ENCODE measurements around the gene NRXN3.
A peak's percentile ranks its signal among the peaks of the same experiment; 100 is the strongest.

NRXN3 gene

DNA sequence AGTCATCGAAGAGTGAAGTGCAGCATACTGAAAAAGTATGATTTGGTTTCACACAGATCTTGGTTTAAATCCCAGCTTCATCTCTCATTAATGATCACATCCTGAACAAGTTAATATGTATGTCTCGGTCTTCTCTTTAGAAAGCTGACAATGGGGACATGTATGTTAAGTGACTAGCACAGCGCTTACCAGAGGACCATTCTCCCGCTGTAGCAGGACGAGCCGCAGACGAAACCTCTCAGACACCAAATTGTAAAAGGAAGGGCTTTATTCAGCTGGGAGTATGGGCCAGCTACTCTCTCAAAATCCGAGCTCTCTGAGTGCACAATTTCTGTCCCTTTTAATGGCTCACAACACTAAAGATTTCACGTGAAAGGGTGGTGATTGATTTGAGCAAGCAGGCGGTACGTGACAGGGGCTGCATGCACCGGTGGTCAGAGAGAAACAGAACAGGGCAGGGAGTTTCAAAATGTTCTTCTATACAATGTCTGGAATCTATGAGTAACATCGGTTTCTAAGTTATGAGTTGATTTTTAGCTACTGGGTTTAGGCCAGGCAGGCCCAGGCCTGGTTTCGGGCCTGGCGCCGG lies 1358.7 kb downstream of the NRXN3 start:
- no peaks in the 10 kb centered on the region for H3K27me3 Mint-ChIP-seq (ENCODE audit: low read depth)
- peaks cover 5% of the 10 kb centered on the region for H3K4me1 Mint-ChIP-seq
- no peaks in the 10 kb centered on the region for H3K9me3 Mint-ChIP-seq
- H3K36me3 Mint-ChIP-seq (ENCODE audit: low read depth): no peaks in the 10 kb centered on the region
- TF ChIP-seq, protein P1, sequence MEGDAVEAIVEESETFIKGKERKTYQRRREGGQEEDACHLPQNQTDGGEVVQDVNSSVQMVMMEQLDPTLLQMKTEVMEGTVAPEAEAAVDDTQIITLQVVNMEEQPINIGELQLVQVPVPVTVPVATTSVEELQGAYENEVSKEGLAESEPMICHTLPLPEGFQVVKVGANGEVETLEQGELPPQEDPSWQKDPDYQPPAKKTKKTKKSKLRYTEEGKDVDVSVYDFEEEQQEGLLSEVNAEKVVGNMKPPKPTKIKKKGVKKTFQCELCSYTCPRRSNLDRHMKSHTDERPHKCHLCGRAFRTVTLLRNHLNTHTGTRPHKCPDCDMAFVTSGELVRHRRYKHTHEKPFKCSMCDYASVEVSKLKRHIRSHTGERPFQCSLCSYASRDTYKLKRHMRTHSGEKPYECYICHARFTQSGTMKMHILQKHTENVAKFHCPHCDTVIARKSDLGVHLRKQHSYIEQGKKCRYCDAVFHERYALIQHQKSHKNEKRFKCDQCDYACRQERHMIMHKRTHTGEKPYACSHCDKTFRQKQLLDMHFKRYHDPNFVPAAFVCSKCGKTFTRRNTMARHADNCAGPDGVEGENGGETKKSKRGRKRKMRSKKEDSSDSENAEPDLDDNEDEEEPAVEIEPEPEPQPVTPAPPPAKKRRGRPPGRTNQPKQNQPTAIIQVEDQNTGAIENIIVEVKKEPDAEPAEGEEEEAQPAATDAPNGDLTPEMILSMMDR (IDR thresholded peaks at IDR 0.05; ENCODE audit: unreplicated experiment in 3 of 3): no peak
- H3K27ac Mint-ChIP-seq: peak overlapping the region; percentile 81 to 91 (median 89)
- H3K4me3 Mint-ChIP-seq: no peak overlapping the region

DNA sequence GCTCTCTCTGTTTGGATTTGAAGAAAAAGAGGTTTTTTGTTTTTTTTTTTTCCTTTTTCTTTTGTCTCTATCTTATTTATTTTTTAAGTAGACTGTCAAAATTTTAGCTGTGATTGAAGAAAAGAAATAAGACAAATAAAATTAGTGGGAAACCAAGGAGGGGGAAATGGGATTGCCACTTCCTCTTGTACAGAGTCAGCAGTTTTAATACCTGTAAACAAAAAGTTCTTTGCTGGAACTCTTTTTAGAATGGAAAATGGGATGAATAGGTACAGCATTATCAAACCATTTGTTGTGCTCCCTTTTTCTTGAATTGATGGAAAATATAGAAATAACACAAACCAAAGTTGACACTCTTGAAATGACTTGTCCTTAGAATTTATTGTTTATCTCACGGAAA lies 1360.4 kb downstream of the NRXN3 start:
- Mint-ChIP-seq H3K27me3 (ENCODE audit: low read depth) (no peaks in the 10 kb centered on the region), H3K36me3 (ENCODE audit: low read depth) (no peaks in the 10 kb centered on the region), H3K4me3 (no peak overlapping the region), H3K27ac (peak overlapping the region in 1 of 3 experiments; percentile 73), H3K4me1 (peaks cover 5% of the 10 kb centered on the region), H3K9me3 (no peaks in the 10 kb centered on the region)
- TF ChIP-seq, protein P1 (IDR thresholded peaks at IDR 0.05; ENCODE audit: unreplicated experiment in 3 of 3): no peak

DNA sequence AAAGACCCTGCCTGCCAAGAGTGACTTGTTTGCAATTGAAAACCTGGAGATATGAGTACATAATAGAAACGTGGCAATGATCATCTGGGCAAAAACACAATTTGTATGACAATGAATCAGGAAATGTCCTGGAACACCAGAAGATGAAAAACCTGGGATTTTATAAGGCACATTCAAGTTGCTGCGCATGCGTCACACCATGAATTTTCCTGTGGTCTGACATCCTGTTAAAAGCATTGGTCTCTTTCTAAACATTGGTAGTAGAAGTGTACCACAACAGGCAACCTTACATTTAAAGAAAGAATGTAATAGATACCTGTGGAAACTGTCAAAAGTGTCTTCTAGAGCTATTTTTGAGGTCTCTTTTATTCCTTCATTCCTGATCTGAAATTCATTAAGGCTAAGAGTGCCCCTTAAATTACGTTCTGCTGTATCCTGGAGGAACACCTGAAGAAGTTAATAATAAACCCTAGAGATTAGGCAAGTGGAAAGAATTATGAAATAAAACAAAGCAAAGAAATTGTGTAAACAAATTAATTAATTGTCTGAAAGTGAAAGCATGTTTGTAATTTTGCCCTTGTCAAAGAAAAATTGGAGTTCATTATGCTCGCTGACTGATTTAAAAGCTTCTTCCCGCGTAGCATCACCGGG lies 1364.7 kb downstream of the NRXN3 start:
- H3K9me3 Mint-ChIP-seq: peaks cover 5% of the 10 kb centered on the region
- H3K4me1 Mint-ChIP-seq: no peaks in the 10 kb centered on the region
- TF ChIP-seq, protein P1 (IDR thresholded peaks at IDR 0.05; ENCODE audit: unreplicated experiment in 3 of 3): no peak
- peaks cover 5% of the 10 kb centered on the region for H3K36me3 Mint-ChIP-seq (ENCODE audit: low read depth)
- H3K4me3 Mint-ChIP-seq: no peak overlapping the region
- H3K27ac Mint-ChIP-seq: peak overlapping the region in 1 of 3 experiments; percentile 28
- peaks cover 3% of the 10 kb centered on the region for H3K27me3 Mint-ChIP-seq (ENCODE audit: low read depth)

DNA sequence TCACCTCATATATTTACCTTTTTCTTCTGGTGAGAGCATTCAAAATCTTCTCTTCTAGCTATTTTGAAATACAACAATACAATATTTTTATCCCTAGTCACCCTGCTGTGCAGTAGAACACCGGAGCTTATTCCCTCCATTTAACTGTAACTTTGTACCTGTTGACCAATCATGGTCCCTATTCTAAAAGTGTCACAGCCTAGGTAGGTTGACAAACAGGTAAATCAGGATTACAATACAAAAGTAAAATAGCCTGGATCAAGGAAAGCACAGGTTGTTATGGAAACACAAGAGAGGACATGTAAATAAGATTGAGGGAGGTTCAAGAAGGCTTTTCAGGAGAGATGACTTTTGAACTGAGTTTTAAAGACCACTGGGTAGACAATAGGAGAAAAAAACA lies 1370.2 kb downstream of the NRXN3 start:
- Mint-ChIP-seq H3K4me3 (no peak overlapping the region), H3K36me3 (ENCODE audit: low read depth) (peaks cover 5% of the 10 kb centered on the region), H3K4me1 (peaks cover 16% of the 10 kb centered on the region), H3K9me3 (peaks cover 5% of the 10 kb centered on the region), H3K27me3 (ENCODE audit: low read depth) (peaks cover 3% of the 10 kb centered on the region), H3K27ac (peak overlapping the region in 1 of 3 experiments; percentile 8)
- TF ChIP-seq, protein P1 (IDR thresholded peaks at IDR 0.05; ENCODE audit: unreplicated experiment in 3 of 3): no peak

DNA sequence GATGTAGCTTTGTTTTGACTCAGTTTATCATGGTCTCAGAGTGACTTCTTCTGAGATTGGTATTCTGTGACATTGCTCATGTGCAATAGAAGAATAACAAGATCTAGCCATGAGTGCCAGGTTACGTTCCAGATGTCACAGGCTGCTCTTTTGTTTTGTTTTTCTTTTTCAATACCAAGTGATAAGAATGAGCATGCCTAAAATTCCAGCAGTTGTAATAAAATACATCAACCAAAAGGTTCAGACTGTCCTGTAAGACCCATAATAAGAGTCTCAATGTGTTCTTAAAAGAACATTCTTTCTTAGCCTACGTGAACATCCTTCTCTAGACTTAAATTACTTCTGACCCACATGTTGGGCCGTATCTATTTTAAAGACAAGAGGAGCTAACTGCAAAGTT lies 1371.9 kb downstream of the NRXN3 start:
- peaks cover 16% of the 10 kb centered on the region for H3K4me1 Mint-ChIP-seq
- TF ChIP-seq, protein P1 (IDR thresholded peaks at IDR 0.05; ENCODE audit: unreplicated experiment in 3 of 3): no peak
- H3K27me3 Mint-ChIP-seq (ENCODE audit: low read depth): no peaks in the 10 kb centered on the region
- peak overlapping the region in 1 of 3 experiments; percentile 4 for H3K27ac Mint-ChIP-seq
- no peaks in the 10 kb centered on the region for H3K9me3 Mint-ChIP-seq
- H3K36me3 Mint-ChIP-seq (ENCODE audit: low read depth): no peaks in the 10 kb centered on the region
- no peak overlapping the region for H3K4me3 Mint-ChIP-seq

DNA sequence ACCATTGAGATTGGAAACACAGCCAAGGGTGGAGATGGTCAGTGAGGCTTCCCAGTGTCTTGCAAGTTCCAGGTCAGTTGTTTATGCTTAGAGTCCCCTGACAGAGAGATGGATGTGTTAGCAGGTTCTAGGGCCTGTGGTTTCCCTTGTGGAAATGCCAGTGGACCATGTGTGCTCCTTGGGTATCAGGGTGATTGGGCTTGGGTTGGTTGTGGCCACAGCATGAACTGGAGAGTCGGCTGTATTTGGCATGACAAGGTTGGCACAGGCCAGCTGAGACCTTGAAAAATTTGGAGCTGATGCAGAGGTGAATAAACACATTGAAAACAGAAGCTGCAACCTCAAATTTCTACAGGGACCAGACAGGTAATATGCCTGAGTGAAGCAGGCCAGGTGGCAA lies 1373.2 kb downstream of the NRXN3 start:
- TF ChIP-seq, protein P1 (IDR thresholded peaks at IDR 0.05; ENCODE audit: unreplicated experiment in 3 of 3): no peak
- H3K4me1 Mint-ChIP-seq: peaks cover 16% of the 10 kb centered on the region
- H3K27me3 Mint-ChIP-seq (ENCODE audit: low read depth): no peaks in the 10 kb centered on the region
- H3K9me3 Mint-ChIP-seq: no peaks in the 10 kb centered on the region
- H3K27ac Mint-ChIP-seq: no peak overlapping the region
- no peaks in the 10 kb centered on the region for H3K36me3 Mint-ChIP-seq (ENCODE audit: low read depth)
- H3K4me3 Mint-ChIP-seq: no peak overlapping the region
